Fibroblast of villous mesenchyme (primary cell): Measurements from ENCODE around the gene LEFTY1. TPM values are rescaled to one million over a fixed set of nuclear protein-coding genes. Genes with fewer than 3 reads are reported as not detected.
A peak's percentile ranks its signal among the peaks of the same experiment; 100 is the strongest.
"Not testable (repeated sequence)": the region's sequence is repeated elsewhere in the genome, so short reads cannot be mapped to it uniquely, and the experiment has no call there.

Source experiments
- DNase-seq: peaks from one replicate; pipeline ENCODE4 v3.0.0-alpha.2; 2010; ENCODE audit warnings: low read depth
- H3K4me3 ChIP-seq: 2 replicates; pipeline ENCODE4 v1.5.1; 2011; ENCODE audit warnings: low read depth, mild to moderate bottlenecking, low read length
- CTCF ChIP-seq: IDR thresholded peaks from 2 replicates; pipeline ENCODE4 v1.5.1; 2012; ENCODE audit warnings: low read depth, mild to moderate bottlenecking, low read length; ENCODE audit not compliant: insufficient read depth
- total RNA-seq: library from RNA; depleted of rRNA; stranded (reverse); fragments of >200 nt; gene quantifications from 2 replicates; pipeline ENCODE4 v1.2.3, GENCODE V29; 2012

The LEFTY1 gene
- 0.32 TPM in 1 of 2 replicates, not detected in the other for total RNA-seq

GRCh38 chr1:225888898-225889601 is at the start of gene LEFTY1:
Gene LEFTY1 (minus strand): TSS chr1:225889146. CDS start chr1:225889066, 80 bp downstream.
- no peak for TF ChIP-seq CTCF
- peak; percentile 67 for DNase-seq
- H3K4me3 ChIP-seq, result no peak within 1 kb of the TSS

- DNase-seq, result no peak
- no peak overlapping the region for H3K4me3 ChIP-seq
- TF ChIP-seq CTCF, result no peak
Measured at GRCh38 chr1:225937048-225937968, 48.4 kb upstream of the LEFTY1 start.

- no peak for TF ChIP-seq CTCF
- H3K4me3 ChIP-seq, result no peak overlapping the region
- no peak for DNase-seq
Measured at GRCh38 chr1:225936523-225936922, 47.6 kb upstream of the LEFTY1 start.

GRCh38 chr1:225936086-225936485 is 47.1 kb upstream of the LEFTY1 start:
- DNase-seq, H3K4me3 ChIP-seq: not testable (repeated sequence)

- no peak for TF ChIP-seq CTCF
- no peak overlapping the region for H3K4me3 ChIP-seq
- no peak for DNase-seq
Measured at GRCh38 chr1:225934711-225935110, 45.8 kb upstream of the LEFTY1 start.

GRCh38 chr1:225933072-225933471 is 44.1 kb upstream of the LEFTY1 start:
- no peak for TF ChIP-seq CTCF
- DNase-seq, result no peak
- H3K4me3 ChIP-seq, result no peak overlapping the region
